Sciatic nerve (tissue), 2 donors: ENCODE measurements around the gene EHD2. TPM values are rescaled to one million over a fixed set of nuclear protein-coding genes. Genes with fewer than 3 reads are reported as not detected.
"Not testable (repeated sequence)": the region's sequence is repeated elsewhere in the genome, so short reads cannot be mapped to it uniquely, and the experiment has no call there.

Experiments
- ATAC-seq: fragments of 200-7000 bp; cut with Tn5 transposase; one replicate; pipeline ENCODE4 v1.9.1; 2020; ENCODE audit warnings: mild to moderate bottlenecking, moderate library complexity
- DNase-seq: peaks from one replicate; pipeline ENCODE4 v3.0.0-alpha.2; 2020; ENCODE audit warnings: low spot score
- intact Hi-C: fragments of 100-400 bp; cut with DNase I; formaldehyde crosslinking; loops from one replicate; pipeline ENCODE4 v1.14.2; 2022
- total RNA-seq: library from RNA; stranded (reverse); fragmentation: NEBNext Ultra II Directional; extraction: Animal tissue kit (Norgen Biotek cat#: 25700); gene quantifications from one replicate; pipeline ENCODE4 v1.2.1, GENCODE V29; 2021
- donor health status: DM: no; HTN: no; CAD: no.
- donor health status: DM: no; HTN: no; CAD: no.

EHD2 gene
- total RNA-seq, 1 donor from 2014 or later: 153 TPM

DNA sequence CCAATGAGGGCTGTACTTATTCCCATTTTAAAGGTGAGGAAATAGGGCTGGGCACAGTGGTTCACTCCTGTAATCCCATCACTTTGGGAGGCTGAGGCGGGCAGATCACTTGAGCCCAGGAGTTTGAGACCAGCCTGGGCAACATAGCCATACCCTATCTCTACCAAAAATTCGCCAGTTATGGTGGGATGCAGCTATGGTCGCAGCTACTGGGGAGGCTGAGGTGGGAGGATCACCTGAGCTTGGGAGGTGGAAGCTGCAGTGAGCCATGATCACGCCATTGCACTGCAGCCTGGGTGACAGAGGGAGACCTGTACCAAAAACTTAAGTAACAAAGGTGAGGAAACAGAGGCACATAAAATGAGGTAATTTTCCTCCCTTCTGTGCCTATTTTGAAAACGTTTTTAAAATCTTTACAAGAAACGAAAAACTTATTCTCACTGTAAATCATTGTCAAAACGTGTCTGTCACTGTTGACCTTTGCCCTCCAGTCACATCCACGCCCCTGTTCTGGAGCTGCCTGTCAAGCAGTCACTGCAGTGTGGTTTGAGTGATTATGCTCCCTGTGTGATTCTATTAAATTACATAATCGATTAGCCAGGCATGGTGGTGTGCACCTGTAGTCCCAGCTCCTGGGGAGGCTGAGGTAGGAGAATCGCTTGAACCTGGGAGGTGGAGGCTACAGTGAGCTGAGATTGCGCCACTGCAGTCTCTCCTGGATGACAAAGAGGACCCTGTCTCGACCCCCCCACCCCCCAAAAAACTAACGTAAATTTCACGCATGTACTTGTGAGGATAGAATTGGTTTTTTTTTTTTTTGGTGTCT is 44.6 kb downstream of the EHD2 start:
- DNase-seq (no peak), ATAC-seq (no peak)
- intact Hi-C loops: no loop called here

DNA sequence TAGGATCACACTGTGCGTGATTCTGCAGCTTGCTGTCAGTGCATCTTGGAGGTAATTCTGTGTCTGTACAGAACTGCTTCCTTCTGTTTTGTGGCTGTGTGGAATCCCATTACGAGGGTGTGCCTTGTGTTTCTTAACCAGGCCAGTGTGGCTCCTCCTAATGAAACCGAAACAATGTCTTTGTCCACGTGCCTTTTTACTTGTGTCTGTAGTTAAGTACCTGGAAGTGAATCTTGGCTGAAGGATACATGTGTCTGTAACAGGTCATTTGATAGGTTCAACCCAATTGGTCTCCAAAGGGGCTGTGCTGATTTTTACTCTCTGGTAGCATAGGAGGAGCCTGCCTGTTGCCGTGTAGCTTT is 45.2 kb downstream of the EHD2 start:
- intact Hi-C loops: no loop called here
- ATAC-seq (no peak), DNase-seq (no peak)

DNA sequence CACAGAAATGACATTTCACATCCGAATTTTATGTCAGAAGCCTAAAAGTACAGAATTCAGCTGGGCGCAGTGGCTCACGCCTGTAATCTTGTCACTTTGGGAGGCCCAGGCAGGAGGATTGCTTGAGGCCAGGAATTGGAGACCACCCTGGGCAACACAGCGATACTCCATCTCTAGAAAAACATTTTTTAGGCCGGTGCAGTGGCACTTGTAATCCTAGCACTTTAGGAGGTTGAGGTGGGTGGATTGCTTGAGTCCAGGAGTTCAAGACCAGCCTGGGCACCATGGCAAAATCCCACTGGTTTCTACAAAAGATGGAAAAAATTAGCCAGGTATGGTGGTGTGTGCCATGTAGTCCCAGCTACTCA is 47.4 kb downstream of the EHD2 start:
- DNase-seq: no peak
- intact Hi-C loops: no loop called here
- no peak for ATAC-seq

DNA sequence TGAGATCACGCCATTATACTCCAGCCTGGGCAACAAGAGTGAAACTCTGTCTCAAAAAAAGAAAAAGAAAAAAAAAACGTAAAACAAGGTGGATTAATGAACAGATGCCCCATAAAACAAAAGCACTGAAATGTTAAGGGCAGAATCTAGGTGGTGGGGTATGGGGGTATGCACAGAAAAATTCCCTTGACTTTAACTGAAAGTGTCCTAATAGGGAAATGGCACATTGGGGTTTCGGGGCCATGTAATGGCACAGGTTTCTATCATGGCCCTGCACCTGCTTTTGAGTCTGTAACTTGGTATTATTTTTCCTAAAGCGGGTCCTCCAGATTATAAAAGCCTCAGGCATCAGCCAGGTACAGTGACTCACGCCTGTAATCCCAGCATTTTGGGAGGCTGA is 48.3 kb downstream of the EHD2 start:
- DNase-seq: no peak
- intact Hi-C loops: no loop called here
- no peak for ATAC-seq

DNA sequence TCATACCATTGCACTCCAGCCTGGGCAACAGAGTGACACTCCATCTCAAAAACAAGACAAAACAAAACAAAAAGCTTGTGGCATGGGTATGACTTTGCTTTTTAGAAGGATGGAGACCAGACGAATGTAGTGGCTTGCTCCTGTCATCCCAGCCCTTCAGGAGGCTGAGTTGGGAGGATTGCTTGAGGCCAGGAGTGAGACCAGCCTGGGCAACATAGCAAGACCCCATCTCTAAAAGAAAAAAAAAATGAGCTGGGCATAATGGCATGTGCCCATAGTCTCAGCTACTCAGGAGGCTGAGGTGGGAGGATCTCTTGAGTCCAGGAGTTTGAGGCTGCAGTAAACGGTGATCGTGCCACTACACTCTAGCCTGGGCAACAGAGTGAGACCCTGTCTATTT is 48.9 kb downstream of the EHD2 start:
- intact Hi-C loops: no loop called here
- ATAC-seq: no peak
- DNase-seq: no peak

DNA sequence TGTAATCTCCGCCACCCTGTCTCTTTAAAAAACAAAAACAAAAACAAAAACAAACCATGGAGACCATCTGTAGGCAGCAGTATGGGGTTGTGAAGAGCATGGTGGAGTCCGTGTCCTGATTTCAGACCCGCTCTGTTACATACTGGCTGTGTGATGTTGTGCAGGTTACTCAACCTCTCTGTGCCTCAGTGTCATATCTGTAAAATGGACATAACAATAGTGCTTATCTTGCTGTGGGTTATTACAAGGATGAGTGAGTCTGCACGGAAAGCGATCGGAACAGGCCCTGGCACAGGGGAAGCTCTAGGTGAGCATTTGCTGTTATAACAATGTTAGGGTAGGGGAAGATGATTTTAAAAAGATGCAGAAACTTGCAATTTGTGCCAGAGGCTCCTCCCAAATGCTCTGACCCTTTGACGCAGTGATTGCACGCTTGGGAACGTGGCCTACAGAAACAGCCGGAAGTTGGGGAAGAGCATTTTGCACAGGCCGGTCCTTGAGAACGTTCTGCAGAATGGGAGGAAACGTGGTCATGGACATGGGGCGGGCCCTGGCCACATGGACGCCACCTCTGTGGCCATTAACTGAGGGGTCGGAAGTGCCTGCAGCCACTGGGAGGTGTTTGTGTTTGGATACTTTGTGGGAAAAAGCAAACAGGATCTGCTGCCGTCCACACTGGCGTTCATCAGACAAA is 49.5 kb downstream of the EHD2 start:
- peak; percentile 72 for ATAC-seq
- intact Hi-C loops: no loop called here
- DNase-seq: no peak

DNA sequence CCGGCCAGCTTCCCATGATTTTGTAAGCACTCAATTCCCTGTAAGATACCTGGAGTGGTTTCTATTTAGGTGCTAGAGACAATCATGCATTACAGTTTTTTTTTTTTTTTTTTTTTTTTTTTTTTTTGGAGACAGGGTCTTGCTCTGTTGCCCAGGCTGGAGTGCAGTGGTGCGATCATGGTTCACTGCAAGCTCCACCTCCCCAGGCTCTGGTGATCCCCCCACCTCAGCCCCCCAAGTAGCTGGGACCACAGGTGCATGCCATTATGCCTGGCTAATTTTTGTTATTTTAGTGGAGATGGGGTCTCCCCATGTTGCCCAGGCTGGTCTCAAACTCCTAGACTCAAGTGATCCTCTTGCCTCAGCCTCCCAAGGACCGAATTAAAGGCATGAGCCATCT is 51.5 kb downstream of the EHD2 start:
- intact Hi-C loops, ATAC-seq, DNase-seq: not testable (repeated sequence)

DNA sequence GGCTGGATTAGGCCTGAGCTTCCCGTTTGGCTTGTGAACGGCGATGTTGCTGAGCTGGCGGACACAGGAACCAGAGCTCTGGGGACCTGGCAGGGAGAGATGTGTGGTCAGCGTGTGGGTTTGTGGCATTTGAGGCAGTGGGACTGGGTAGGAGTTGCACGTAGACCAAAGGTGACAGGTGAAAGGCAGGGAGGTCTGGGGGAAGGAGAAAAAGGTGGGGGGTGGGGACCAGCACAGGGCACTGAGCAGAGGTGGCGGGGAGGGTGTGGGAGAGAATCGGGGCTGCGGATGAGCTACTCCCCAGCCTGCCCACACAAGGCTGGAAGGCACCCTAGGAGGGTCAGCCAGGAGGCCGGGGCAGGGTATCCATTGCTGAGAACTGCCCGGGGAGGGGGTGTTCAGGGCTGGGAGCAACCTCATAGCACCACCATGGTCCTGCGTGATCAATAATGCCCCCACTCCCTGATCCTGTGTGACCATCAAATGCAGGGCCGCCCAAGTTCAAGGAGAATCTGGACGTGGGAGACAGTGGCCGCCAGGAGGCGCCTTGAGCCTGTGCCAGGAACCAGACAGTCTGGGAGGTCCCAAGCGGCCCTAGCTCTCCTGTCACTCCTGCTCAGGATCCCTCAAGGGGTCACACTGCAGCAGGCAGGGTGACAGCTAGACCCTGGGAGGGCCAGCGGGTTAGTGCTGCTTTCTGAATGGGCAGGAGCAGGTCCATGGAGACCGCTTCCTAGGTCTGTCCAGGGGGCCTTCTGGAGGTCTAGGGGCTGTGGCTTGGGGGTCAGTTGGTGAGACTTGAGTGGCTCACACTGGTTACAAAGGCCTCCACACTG is 52.5 kb downstream of the EHD2 start:
- peak; percentile 71 for ATAC-seq
- DNase-seq: peak; percentile 83
- intact Hi-C loops: no loop called here

DNA sequence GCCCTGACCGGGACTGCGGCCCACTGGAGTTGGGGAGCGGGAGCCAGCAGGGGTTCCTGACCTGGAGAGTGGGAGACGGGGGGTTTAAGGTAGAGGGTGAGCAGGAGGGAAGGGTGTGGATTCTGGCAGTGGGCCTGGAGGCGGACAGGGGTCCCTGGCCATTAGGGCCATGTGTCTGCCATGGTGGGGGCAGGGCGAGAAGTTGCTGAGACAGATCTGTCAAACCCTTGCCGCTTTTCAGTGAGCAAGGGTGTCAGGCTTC is 53.1 kb downstream of the EHD2 start:
- ATAC-seq (no peak), DNase-seq (no peak)
- intact Hi-C loops: no loop called here

DNA sequence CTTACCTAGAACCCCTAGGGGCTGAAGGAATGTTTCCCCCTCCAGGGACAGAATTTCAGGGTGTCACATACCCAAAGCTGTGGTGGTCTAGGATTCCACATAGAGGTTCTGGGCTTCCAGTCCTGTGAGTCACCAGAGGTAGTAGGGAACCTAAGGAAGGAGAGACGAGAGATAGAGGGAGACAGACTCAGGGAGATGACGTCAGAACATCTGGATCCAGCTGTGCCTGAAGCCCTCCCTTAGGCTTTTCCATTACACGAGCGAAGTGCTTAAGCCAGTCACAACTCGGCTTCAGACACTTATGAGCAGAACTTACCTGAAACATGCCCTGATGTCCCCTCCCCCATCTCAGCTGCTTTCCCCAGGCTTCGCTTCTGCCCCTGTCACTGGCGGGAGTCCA is 53.4 kb downstream of the EHD2 start:
- intact Hi-C loops: no loop called here
- DNase-seq (no peak), ATAC-seq (no peak)

DNA sequence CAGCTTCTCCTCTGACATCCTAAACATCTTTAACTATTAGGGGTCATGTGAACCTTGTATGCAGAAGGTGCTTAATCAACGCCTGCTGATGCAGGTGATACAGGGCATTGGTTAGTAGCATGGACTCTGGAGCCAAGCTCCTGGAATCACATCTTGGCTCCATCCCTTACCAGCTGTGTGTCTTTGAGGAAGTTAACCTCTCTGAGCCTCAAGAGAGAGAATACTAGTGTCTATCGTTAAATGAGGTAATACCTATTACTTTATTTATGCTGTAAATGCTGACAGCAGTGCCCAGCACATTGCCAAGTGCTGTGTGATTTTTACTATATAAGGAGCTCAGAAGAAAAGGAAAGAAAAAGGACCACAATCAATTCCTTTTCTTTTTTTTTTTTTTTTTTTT is 54.1 kb downstream of the EHD2 start:
- intact Hi-C loops: no loop called here
- DNase-seq (no peak), ATAC-seq (no peak)

DNA sequence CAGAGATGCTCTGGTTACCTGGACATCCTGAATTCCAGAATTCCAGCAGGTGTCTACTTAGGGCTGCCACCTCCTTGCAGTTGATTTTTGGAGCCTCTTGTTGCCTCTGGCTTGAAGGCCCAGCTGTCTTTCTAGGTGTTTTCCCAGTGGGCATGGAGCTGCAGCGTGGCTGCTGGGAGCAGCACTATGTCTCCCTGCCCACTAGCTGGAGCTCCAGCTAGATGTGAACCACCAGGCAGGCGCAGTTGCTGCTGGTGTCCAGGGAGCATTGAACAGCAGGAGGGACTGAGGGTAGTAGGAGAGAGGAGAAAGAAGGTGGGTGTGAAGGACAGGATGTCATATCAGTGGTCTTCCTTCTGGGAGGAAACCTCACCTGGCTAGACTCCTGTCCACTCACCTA is 55.4 kb downstream of the EHD2 start:
- intact Hi-C loops: no loop called here
- ATAC-seq (no peak), DNase-seq (no peak)

DNA sequence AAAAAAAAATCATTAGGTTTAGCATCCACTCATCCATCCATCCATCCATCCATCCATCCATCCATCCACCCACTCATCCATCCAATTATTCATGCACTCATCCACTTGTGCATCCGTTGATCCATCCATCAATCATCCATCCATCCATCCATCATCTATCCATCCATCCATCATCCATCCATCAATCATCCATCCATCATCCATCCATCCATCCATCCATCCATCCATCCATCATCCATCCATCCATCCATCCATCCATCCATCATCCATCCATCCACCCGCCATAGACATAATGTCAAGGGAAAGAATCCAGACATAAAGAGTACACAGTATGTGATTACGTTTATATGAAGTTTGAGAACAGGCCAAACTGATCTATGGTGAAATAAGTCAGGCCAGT is 56.3 kb downstream of the EHD2 start:
- ATAC-seq (no peak), DNase-seq (no peak)
- intact Hi-C loops: no loop called here

DNA sequence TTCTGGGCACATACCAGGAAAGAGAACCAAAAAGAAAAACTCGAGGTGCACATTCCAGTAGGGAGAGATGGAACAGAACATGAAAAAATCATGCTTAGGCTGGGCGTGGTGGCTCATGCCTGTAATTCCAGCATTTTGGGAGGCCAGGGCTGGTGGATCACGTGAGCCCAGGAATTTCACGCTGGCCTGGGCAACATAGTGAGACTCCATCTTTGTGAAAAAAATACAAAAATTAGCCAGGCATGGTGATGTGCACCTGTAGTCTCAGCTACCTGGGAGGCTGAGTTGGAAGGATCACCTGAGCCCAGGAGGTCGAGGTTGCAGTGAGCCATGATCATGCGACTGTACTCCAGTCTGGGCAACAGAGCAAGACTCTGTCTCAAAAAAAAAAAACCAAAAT is 58.1 kb downstream of the EHD2 start:
- DNase-seq, ATAC-seq, intact Hi-C loops: not testable (repeated sequence)

DNA sequence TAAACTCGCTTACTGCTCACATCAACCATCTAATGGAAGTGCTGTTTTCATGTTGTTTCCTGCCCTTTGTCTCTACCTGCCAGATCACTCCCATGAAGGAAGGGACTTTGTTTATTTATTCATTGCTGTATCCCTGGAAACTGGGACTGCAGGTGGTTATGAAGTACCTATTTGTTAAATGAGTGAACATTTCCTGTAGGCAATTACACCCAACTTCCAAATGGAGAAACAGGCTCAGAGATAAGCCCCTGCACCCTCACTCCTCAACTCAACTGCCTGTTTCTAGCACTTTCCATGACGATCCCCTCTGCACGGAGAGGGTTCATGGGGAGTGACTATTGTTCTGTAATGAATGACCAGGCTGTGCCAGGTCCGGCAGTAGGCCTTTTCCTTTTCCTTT is 63.3 kb downstream of the EHD2 start:
- no peak for DNase-seq
- intact Hi-C loops: no loop called here
- no peak for ATAC-seq

DNA sequence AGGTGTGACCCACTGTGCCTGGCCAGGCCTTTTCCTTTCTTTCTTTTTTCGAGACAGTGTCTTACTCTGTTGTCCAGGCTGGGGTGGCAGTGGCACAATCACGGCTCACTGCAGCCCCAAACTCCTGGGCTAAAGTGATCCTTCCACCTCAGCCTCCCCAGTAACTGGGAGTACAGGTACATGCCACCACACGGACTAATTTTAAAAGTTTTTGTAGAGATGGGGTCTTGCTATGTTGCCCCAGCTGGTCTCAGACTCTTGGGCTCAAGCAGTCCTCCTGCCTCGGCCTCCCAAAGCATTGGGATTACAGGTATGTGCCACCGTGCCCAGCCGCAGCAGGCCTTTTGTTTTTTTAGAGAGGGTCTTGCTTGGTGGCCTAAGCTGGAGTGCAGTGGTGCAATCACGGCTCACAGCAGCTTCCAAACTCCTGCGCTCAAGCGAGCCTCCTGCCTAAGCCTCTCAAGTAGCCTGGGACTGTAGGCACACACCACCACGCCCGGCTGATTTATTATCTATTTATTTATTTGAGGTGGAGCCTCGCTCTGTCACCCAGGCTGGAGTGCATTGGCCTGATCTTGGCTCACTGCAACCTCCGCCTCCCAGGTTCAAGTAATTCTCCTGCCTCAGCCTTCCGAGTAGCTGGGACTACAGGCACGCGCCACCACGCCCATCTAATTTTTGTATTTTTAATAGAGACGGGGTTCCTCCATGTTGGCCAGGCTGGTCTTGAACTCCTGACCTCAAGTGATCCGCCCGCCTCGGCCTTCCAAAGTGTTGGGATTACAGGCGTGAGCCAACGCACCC is 64.2 kb downstream of the EHD2 start:
- intact Hi-C loops, DNase-seq, ATAC-seq: not testable (repeated sequence)

DNA sequence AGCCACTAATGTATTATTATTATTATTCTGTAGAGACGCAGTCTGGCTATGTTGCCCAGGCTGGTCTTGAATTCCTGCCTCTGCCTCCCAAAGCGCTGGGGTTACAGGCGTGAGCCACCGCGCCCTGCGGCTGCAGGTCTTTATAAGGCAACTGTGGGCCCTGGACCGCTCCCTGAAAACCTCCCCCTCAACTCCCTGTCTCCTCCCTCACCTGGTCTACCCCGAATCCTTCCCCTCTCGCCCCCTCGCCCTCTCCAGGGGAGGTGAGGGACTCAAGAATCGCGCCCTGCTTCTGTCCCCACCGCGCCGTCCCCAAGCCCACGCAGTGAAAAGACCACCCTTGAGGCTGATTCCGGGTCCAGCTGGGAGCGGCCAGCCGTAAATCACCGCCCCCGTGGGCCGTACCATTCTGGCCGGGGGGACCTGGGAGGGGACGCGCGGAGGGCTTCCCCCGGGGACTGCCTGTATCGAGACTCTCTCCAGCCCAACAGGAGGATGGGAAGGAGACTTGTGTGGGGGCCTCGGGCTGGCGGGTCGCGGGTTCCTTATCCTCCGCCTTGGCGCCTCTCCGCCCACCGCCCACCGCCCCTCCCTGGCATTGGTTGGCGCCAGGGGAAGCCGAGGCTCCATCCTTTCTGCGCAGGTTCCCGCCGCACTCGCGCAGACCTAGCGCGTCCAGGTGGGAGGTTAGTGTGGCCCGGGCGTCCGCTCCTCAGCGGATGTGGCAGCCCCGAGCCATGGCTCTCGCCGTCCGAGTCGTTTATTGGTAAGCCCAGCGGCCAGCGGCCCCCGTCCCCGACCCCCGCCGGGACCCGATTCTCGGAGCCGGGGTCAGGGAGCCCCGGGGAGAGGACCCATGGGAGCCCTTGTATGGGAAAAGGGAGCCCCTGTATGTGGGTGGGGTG is 65.1 kb downstream of the EHD2 start, which contains the start of gene SELENOW:
SELENOW (plus strand) TSS at position 655 of the 905 bp plus-strand sequence; CDS start at position 738, 83 bp downstream.
- intact Hi-C loops: no loop called here
- ATAC-seq: peak; percentile 92
- peak; percentile 89 for DNase-seq

DNA sequence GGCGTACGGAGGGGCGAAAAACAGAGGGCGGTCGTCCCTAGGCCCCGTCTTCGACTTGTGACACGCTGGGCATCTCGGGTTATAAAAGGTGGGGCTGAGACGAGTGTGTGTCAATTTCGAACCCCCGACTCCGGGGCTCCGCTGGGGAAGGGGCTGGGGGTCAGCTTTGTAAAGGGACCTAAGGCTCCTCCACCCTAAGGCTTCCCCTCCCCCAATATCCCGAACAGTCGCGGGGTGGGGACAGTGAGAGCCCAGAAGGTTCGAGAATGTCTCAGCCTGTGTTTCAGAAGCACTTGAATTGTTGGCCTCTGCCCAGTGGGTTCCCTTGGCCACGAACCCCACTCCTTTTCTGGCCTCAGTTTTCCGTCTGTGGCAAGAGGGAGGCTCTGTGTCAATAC is 65.7 kb downstream of the EHD2 start:
- ATAC-seq (peak; percentile 51), DNase-seq (no peak)
- intact Hi-C loops: no loop called here
